Epithelial cell of esophagus (primary cell): ENCODE measurements around the gene RASEF.
A peak's percentile ranks its signal among the peaks of the same experiment; 100 is the strongest.
"Not testable (repeated sequence)": the region's sequence is repeated elsewhere in the genome, so short reads cannot be mapped to it uniquely, and the experiment has no call there.

Experiments
- DNase-seq: peaks from one replicate; pipeline ENCODE4 v3.0.0; 2010; ENCODE audit warnings: low read depth
- H3K4me3 ChIP-seq: 2 replicates; pipeline ENCODE4 v1.5.1; 2011; ENCODE audit warnings: mild to moderate bottlenecking, low read length, control low read depth
- CTCF ChIP-seq: IDR thresholded peaks from 2 replicates; pipeline ENCODE4 v1.5.1; 2011; ENCODE audit warnings: low read depth, mild to moderate bottlenecking, low read length, control low read depth, inconsistent platforms; ENCODE audit not compliant: insufficient read depth; ENCODE audit errors: missing control alignments

RASEF gene

DNA sequence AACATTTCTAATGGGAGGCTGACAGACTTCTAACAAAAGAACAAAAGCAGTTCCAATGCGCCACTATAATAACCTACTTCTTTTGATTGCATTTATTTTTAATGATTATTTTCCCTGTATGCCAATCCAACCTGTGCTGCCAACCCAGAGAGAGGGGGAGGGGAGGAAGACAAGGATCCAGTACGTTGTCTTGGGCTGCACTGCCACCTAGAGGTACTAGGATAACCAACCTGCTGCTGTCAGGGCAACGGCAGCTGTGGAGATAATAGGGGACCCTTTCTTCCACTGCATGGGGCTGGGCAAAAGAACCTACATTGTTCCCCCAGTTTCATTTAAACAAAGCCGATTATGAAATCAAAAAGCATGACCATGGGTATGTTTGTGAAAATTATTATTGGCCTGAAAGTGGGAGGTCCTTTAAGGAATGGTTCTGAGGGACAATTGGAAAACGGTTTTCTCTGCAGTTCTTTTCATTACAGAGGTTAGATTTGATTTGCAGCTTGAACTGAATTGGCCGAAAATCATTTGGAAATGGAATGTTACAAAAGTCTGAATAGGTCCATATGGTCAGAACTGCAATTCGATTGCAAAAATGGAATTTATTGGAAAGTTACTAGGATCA lies 101.3 kb downstream of the RASEF start:
- peak; percentile 85 for DNase-seq
- peak; percentile 93 for TF ChIP-seq CTCF
- no peak overlapping the region for H3K4me3 ChIP-seq

DNA sequence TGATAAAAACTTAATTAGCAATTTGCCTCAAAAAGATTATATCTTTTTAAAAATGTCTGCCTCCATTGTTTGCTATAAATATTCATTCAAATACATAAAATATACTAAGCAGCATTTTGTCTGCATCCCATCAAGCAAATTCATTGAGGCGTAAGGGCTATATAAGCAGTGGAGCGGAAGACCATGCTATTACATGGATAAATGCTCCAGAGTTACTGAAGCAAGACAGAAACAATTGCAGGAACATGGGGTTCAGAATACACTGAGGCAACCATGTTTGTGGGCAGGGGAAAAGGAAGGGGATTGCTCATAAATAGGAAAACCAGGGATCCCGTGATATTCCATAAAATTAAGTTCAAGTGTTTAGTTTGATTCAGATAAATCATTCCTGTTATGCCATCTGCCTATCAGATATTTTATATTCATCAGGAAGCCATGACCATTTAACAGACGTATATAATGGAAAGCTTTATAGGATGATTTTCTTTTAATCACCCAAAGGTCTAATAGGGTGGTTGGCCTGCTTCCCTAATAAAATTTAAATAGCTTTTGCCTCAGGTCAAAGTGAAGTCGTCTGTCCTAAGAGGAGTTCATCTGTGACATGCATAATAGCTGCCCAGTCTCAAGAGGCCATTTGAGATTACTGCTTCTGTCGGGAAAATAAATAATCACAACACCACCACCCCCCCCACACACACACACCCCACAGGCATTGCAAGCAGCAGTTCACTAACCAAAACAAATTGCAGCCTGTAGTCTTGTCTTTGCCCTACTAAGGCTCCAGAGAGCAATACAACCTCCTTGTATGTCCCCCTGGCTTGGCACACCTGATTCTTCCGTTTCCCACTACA lies 105.2 kb downstream of the RASEF start:
- DNase-seq: no peak
- H3K4me3 ChIP-seq: no peak overlapping the region
- no peak for TF ChIP-seq CTCF

- DNase-seq: no peak
- TF ChIP-seq CTCF: no peak
- H3K4me3 ChIP-seq: no peak overlapping the region
These were observed 113.7 kb downstream of the RASEF start for GRCh38 chr9:82949203-82949602.

GRCh38 chr9:82940376-82940775 lies 122.6 kb downstream of the RASEF start:
- TF ChIP-seq CTCF: no peak
- no peak overlapping the region for H3K4me3 ChIP-seq
- no peak for DNase-seq

GRCh38 chr9:82939451-82939850 lies 123.5 kb downstream of the RASEF start:
- DNase-seq: peak; percentile 45
- no peak overlapping the region for H3K4me3 ChIP-seq
- TF ChIP-seq CTCF: no peak

GRCh38 chr9:82938426-82939218 lies 124.3 kb downstream of the RASEF start:
- no peak for DNase-seq
- H3K4me3 ChIP-seq: no peak overlapping the region
- no peak for TF ChIP-seq CTCF

DNA sequence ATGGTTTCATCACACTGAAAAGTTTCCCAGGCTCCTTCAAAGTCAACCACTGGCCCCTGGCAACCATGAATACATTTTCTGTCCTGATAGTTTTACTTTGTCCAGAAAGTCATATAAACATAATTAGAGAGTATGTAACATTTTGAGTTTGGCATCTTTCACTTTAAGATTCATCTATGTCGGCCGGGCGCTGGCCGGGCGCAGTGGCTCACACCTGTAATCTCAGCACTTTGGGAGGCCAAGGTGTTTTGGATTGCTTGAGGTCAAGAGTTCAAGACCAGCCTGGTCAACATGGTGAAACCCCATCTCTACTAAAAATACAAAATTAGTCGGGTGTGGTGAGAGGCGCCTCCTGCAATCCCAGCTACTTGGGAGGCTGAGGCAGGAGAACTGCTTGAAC lies 126.4 kb downstream of the RASEF start:
- DNase-seq, H3K4me3 ChIP-seq: not testable (repeated sequence)
